H1 (cell line): ENCODE measurements around the gene GABRA4. TPM values are rescaled to one million over a fixed set of nuclear protein-coding genes. Genes with fewer than 3 reads are reported as not detected.

Experiments used
- CEBPB ChIP-seq: IDR thresholded peaks from 2 replicates; pipeline ENCODE4 v1.6.1; 2012; ENCODE audit warnings: low read depth, low read length
- CTCF ChIP-seq, 3 experiments: IDR thresholded peaks; 1 replicate in 2 of 3; 2 replicates in 1 of 3; pipeline versions ENCODE4 v1.5.1 to v1.6.1; 2011; ENCODE audit warnings: low read length in 3 of 3, mild to moderate bottlenecking in 3 of 3, inconsistent platforms in 2 of 3, low read depth in 1 of 3, moderate library complexity in 1 of 3; ENCODE audit not compliant: insufficient read depth in 1 of 3; ENCODE audit errors: control extremely low read depth in 1 of 3
- RNF2 ChIP-seq: fragments of 200-900, 300-1000 bp; sonication (generic); IDR thresholded peaks from 2 replicates; pipeline ENCODE4 v1.7.1; 2016; ENCODE audit warnings: borderline replicate concordance, low read depth, mild to moderate bottlenecking, antibody characterized with exemption, low read length; ENCODE audit not compliant: poor library complexity, severe bottlenecking; ENCODE audit errors: missing control alignments
- TBP ChIP-seq: IDR thresholded peaks from 2 replicates; pipeline ENCODE4 v1.6.1; 2011; ENCODE audit warnings: low read depth, low read length, improper control_type of control experiment
- YY1 ChIP-seq: IDR thresholded peaks from 2 replicates; pipeline ENCODE4 v1.6.1; 2011; ENCODE audit warnings: low read depth, mild to moderate bottlenecking, low read length
- polyA plus RNA-seq, 7 experiments: library from polyadenylated mRNA; depleted of rRNA in 3 of 7; stranded (reverse) in 5 of 7; unstranded in 2 of 7; fragments of >200 nt in 5 of 7; fragments of 200-250 nt in 2 of 7; gene quantifications; 1 replicate in 5 of 7; 2 replicates in 1 of 7; 4 replicates in 1 of 7; pipeline versions ENCODE4 v1.2.1 to v1.2.3, GENCODE V29; 2011 to 2013; ENCODE audit warnings: missing spikeins in 2 of 7, mixed read lengths in 2 of 7
- total RNA-seq: library from RNA; stranded (reverse); fragmentation: NEBNext Ultra II Directional; extraction: Animal tissue kit (Norgen Biotek cat#: 25700); gene quantifications from 2 replicates; pipeline ENCODE4 v1.2.1, GENCODE V29; 2021

GABRA4 gene
- total and polyA plus RNA-seq, 2 of the 8 experiments (the other 6 are each of a cell fraction or from before 2014, with no cell fraction given): 0.09 to 0.37 TPM

- TF ChIP-seq CEBPB: no peak
- no peak for TF ChIP-seq CTCF (IDR thresholded peaks at IDR 0.05; ENCODE audit: control extremely low read depth in 1 of 3, insufficient read depth in 1 of 3, low read depth in 1 of 3, low read length in 3 of 3)
- no peak for TF ChIP-seq YY1
- TF ChIP-seq RNF2: no peak
- no peak for TF ChIP-seq TBP
These were observed 36.9 kb downstream of the GABRA4 start (continued) for GRCh38 chr4:46956451-46956850.
